SK-N-MC (cell line): ENCODE measurements around the gene SECTM1.

Experiments used
- DNase-seq: peaks from one replicate; pipeline ENCODE4 v3.0.0-alpha.2; 2011; ENCODE audit warnings: low read depth, low spot score
- H3K27ac ChIP-seq: fragments of 200-600 bp; sonication (generic); 2 replicates; pipeline ENCODE4 v1.5.1; 2016; ENCODE audit warnings: mixed run types
- H3K36me3 ChIP-seq: fragments of 200-600 bp; sonication (generic); 2 replicates; pipeline ENCODE4 v1.6.1; 2017; ENCODE audit warnings: antibody characterized with exemption, low read length, mixed read lengths; ENCODE audit not compliant: insufficient read depth
- H3K4me3 ChIP-seq: fragments of 200-600 bp; sonication (generic); 2 replicates; pipeline ENCODE4 v1.5.1; 2016
- H3K9ac ChIP-seq: fragments of 200-600 bp; sonication (generic); 2 replicates; pipeline ENCODE4 v1.8.0; 2017; ENCODE audit warnings: mixed run types, mixed read lengths; ENCODE audit not compliant: insufficient read length
- H3K9me3 ChIP-seq: fragments of 200-600 bp; sonication (generic); 2 replicates; pipeline ENCODE4 v1.6.1; 2017; ENCODE audit warnings: low read depth, mild to moderate bottlenecking, antibody characterized with exemption, low read length, moderate library complexity, mixed read lengths
- EZH2 ChIP-seq: fragments of 200-600 bp; sonication (generic); IDR thresholded peaks from one replicate; pipeline ENCODE4 v1.6.1; 2017; ENCODE audit warnings: antibody characterized with exemption
- FOXP2 ChIP-seq: optimal IDR thresholded peaks from 2 replicates; pipeline ENCODE3; 2011; ENCODE audit warnings: mild to moderate bottlenecking, moderate library complexity; ENCODE audit not compliant: insufficient read depth; ENCODE audit errors: extremely low read length, control extremely low read depth
- POLR2AphosphoS5 ChIP-seq: IDR thresholded peaks from 2 replicates; pipeline ENCODE4 v1.6.1; 2012; ENCODE audit warnings: mild to moderate bottlenecking, low read depth, low read length, borderline replicate concordance

SECTM1 gene

GRCh38 chr17:82283208-82283749, 50.3 kb downstream of the SECTM1 start:
- DNase-seq, result no peak
- no peaks in the 10 kb centered on the region for H3K36me3 ChIP-seq
- TF ChIP-seq EZH2 (no peak), POLR2AphosphoS5 (no peak), FOXP2 (no peak)
- no peak overlapping the region for H3K9ac ChIP-seq
- H3K9me3 ChIP-seq, result no peaks in the 10 kb centered on the region; the same call in 1 of the 2 replicates
- H3K4me3 ChIP-seq, result no peak overlapping the region
- no peak overlapping the region for H3K27ac ChIP-seq

- no peak overlapping the region for H3K9ac ChIP-seq
- no peak for DNase-seq
- H3K27ac ChIP-seq, result no peak overlapping the region
- no peaks in the 10 kb centered on the region for H3K36me3 ChIP-seq
- TF ChIP-seq FOXP2 (no peak), EZH2 (no peak), POLR2AphosphoS5 (no peak)
- no peak overlapping the region for H3K4me3 ChIP-seq
- H3K9me3 ChIP-seq, result no peaks in the 10 kb centered on the region; the same call in 1 of the 2 replicates
These were observed 51.0 kb downstream of the SECTM1 start for GRCh38 chr17:82282239-82283207.

- Histone ChIP-seq H3K36me3 (no peaks in the 10 kb centered on the region), H3K27ac (no peak overlapping the region), H3K4me3 (no peak overlapping the region), H3K9ac (no peak overlapping the region), H3K9me3 (no peaks in the 10 kb centered on the region)
- no peak for TF ChIP-seq POLR2AphosphoS5
- no peak for TF ChIP-seq FOXP2
- TF ChIP-seq EZH2, result no peak
- no peak for DNase-seq
These were observed 51.9 kb downstream of the SECTM1 start for GRCh38 chr17:82281502-82282238.

GRCh38 chr17:82281076-82281475, 52.5 kb downstream of the SECTM1 start:
- Histone ChIP-seq H3K4me3 (no peak overlapping the region), H3K36me3 (no peaks in the 10 kb centered on the region), H3K27ac (no peak overlapping the region), H3K9ac (no peak overlapping the region), H3K9me3 (no peaks in the 10 kb centered on the region)
- no peak for TF ChIP-seq EZH2
- TF ChIP-seq FOXP2, result no peak
- no peak for TF ChIP-seq POLR2AphosphoS5
- DNase-seq, result no peak

GRCh38 chr17:82280537-82280936, 53.0 kb downstream of the SECTM1 start:
- no peaks in the 10 kb centered on the region for H3K36me3 ChIP-seq
- no peak overlapping the region for H3K27ac ChIP-seq
- H3K9ac ChIP-seq, result no peak overlapping the region
- DNase-seq, result no peak
- TF ChIP-seq FOXP2 (no peak), EZH2 (no peak), POLR2AphosphoS5 (no peak)
- no peaks in the 10 kb centered on the region for H3K9me3 ChIP-seq
- no peak overlapping the region for H3K4me3 ChIP-seq

GRCh38 chr17:82278786-82279391, 54.7 kb downstream of the SECTM1 start:
- Histone ChIP-seq H3K4me3 (no peak overlapping the region), H3K36me3 (no peaks in the 10 kb centered on the region), H3K9me3 (no peaks in the 10 kb centered on the region), H3K9ac (no peak overlapping the region), H3K27ac (no peak overlapping the region)
- no peak for TF ChIP-seq POLR2AphosphoS5
- no peak for DNase-seq

- TF ChIP-seq FOXP2 (no peak), POLR2AphosphoS5 (no peak), EZH2 (no peak)
- no peak overlapping the region for H3K27ac ChIP-seq
- H3K36me3 ChIP-seq, result no peaks in the 10 kb centered on the region
These were observed 55.3 kb downstream of the SECTM1 start for GRCh38 chr17:82278308-82278707.

GRCh38 chr17:82277851-82278250, 55.7 kb downstream of the SECTM1 start:
- H3K36me3 ChIP-seq, result no peaks in the 10 kb centered on the region
- no peak for DNase-seq
- TF ChIP-seq EZH2, result no peak
- TF ChIP-seq FOXP2, result no peak
- no peak for TF ChIP-seq POLR2AphosphoS5
- H3K9me3 ChIP-seq, result no peaks in the 10 kb centered on the region
- no peak overlapping the region for H3K27ac ChIP-seq
- no peak overlapping the region for H3K4me3 ChIP-seq
- no peak overlapping the region for H3K9ac ChIP-seq

More at GRCh38 chr17:82278308-82278707, 55.3 kb downstream of the SECTM1 start:
- no peaks in the 10 kb centered on the region for H3K9me3 ChIP-seq
- H3K9ac ChIP-seq, result no peak overlapping the region
- no peak overlapping the region for H3K4me3 ChIP-seq
- no peak for DNase-seq
